Activated CD8-positive, alpha-beta T cell treated with anti-CD3 and anti-CD28 coated beads, Interleukin-2, amount 10 ng/mL, durations not matched to agents 7 days and 5 days (primary cell): ENCODE results near the gene RSPO1. TPM values are rescaled to one million over a fixed set of nuclear protein-coding genes. Genes with fewer than 3 reads are reported as not detected.
"Not testable (repeated sequence)": the region's sequence is repeated elsewhere in the genome, so short reads cannot be mapped to it uniquely, and the experiment has no call there.

ENCODE experiments used
- ATAC-seq: fragments of 150-1000 bp; cut with Tn5 transposase; one replicate; pipeline ENCODE4 v1.10.0; 2021; ENCODE audit warnings: moderate library complexity
- CTCF ChIA-PET: fragments of 350-600 bp; sonication (Branson Sonifier 250); formaldehyde crosslinking; loops from one replicate; lab custom pipeline; 2021; ENCODE audit warnings: antibody characterized with exemption; lab: Charles Lee
- POLR2A ChIA-PET: fragments of 350-600 bp; sonication (Branson Sonifier 250); formaldehyde crosslinking; loops from one replicate; lab custom pipeline; 2021; ENCODE audit warnings: antibody characterized with exemption; lab: Charles Lee
- DNase-seq: peaks from one replicate; pipeline ENCODE4 v3.0.0-alpha.2; 2020
- H3K27ac Mint-ChIP-seq: one replicate; pipeline ENCODE4 v1.8.0; 2021; ENCODE audit warnings: mild to moderate bottlenecking, mixed read lengths
- H3K27me3 Mint-ChIP-seq: one replicate; pipeline ENCODE4 v1.8.0; 2021; ENCODE audit warnings: low read depth, mixed read lengths
- H3K36me3 Mint-ChIP-seq: one replicate; pipeline ENCODE4 v1.8.0; 2021; ENCODE audit warnings: low read depth, mixed read lengths
- H3K4me1 Mint-ChIP-seq: one replicate; pipeline ENCODE4 v1.8.0; 2021; ENCODE audit warnings: low read depth, mixed read lengths
- H3K4me3 Mint-ChIP-seq: one replicate; pipeline ENCODE4 v1.8.0; 2021; ENCODE audit warnings: mild to moderate bottlenecking, mixed read lengths
- H3K9me3 Mint-ChIP-seq: one replicate; pipeline ENCODE4 v1.8.0; 2022; ENCODE audit warnings: mixed read lengths; ENCODE audit not compliant: insufficient read depth
- total RNA-seq, 2 experiments: library from RNA; stranded (reverse); gene quantifications; one replicate each; pipeline ENCODE4 v1.2.3, GENCODE V29; 2021

RSPO1 gene
- total RNA-seq, 2 experiments from 2014 or later: not detected

DNA sequence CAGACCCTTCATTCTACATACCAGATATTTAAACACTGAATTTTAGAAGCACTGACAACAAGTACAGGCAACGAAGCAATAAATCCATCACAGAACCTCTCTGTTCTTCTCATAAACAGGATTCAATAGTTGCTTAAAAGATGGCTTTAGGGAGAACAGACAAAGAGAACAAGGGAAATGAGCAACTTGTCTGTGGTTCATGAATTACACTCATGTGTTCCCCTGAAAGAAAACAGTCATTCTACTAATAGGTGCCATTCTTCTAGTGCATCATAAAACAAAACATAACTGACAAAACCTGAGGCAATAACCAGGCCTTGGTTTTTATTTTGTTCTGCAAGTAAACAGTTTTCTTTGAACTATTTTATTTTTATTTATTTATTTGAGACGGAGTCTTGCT is 45.8 kb downstream of the RSPO1 start:
- ChIA-PET CTCF (interaction anchor here (1.2 to 1.4 kb wide), 2 partner anchors 12 to 15 kb away, joined by 3 to 4 read pairs; no protein-coding TSS in a partner anchor), POLR2A (no interaction called here)
- no peaks in the 10 kb centered on the region for H3K9me3 Mint-ChIP-seq
- H3K4me3 Mint-ChIP-seq: no peak overlapping the region
- peaks cover 18% of the 10 kb centered on the region for H3K4me1 Mint-ChIP-seq
- peaks cover 58% of the 10 kb centered on the region for H3K36me3 Mint-ChIP-seq
- H3K27me3 Mint-ChIP-seq: no peaks in the 10 kb centered on the region
- H3K27ac Mint-ChIP-seq: no peak overlapping the region
- no peak for ATAC-seq
- DNase-seq: no peak

GRCh38 chr1:37584544-37584943 is 50.1 kb downstream of the RSPO1 start:
- ATAC-seq, H3K4me3 Mint-ChIP-seq, H3K27ac Mint-ChIP-seq, H3K27me3 Mint-ChIP-seq, H3K9me3 Mint-ChIP-seq, POLR2A ChIA-PET, H3K4me1 Mint-ChIP-seq, DNase-seq: not testable (repeated sequence)
- CTCF ChIA-PET: interaction anchor here (1.3 kb wide), 2 partner anchors 70 to 97 kb away, joined by 3 read pairs; partner anchors contain the start of gene MEAF6
- peaks cover 57% of the 10 kb centered on the region for H3K36me3 Mint-ChIP-seq

DNA sequence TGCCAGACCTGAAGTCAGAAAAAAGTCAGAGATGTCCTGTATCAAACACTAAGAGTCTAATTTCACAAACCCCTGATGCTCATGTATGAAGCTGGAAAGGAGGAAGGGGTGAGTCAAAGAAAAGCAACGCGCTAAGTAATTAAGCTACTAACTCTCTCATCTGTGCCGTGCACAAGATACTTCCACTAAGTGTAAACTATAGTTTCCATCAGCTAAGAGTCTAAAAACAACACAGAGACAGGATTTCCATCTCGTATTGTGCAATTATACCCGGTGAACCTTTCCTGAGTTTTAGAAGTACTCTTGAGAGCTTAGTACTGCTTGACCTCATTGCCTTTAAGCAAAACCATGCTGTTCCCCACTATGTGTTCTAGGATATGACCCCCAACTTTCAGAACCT is 59.0 kb downstream of the RSPO1 start:
- Mint-ChIP-seq H3K27me3 (no peaks in the 10 kb centered on the region), H3K9me3 (no peaks in the 10 kb centered on the region), H3K27ac (no peak overlapping the region), H3K4me1 (peaks cover 54% of the 10 kb centered on the region), H3K4me3 (no peak overlapping the region), H3K36me3 (peaks cover 82% of the 10 kb centered on the region)
- DNase-seq (no peak), ATAC-seq (no peak)
- CTCF ChIA-PET: interaction anchor here (0.9 to 1.3 kb wide), 3 partner anchors 8 to 121 kb away, joined by 3 to 5 read pairs (median 3); no protein-coding TSS in a partner anchor
- POLR2A ChIA-PET: no interaction called here

DNA sequence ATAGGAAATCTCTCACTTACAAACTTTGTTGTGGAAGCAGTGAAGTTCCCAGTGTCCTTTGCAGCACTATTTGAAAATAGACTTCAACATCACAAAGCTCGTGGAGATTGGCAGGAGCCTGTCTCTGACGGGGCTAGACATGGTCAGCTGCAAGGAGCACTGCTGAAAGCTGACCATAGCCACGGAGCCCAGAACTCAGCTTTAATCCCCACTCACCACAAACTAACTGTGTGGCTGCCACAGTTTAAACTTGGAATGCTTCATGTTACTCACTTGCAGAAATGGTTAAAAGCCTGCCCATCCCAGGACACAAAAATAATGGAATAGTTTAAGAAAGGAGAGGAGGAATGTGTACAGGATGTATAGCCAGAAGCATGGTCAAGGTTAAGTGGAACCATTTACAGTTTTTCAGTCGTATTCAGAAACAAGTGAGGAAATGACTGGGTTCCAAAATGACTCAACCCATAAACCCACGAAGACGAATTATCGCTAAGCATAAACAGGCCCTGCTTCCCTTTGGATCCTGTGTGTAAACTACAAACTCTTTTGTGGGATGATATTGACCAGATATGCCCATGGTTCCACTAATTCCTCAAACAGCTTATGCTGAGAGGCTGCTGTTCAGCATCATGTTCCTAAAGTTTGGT is 59.7 kb downstream of the RSPO1 start:
- peaks cover 57% of the 10 kb centered on the region for H3K4me1 Mint-ChIP-seq
- DNase-seq: no peak
- POLR2A ChIA-PET: no interaction called here

GRCh38 chr1:37570528-37571334 is 64.0 kb downstream of the RSPO1 start:
- ATAC-seq (no peak), DNase-seq (no peak)
- Mint-ChIP-seq H3K4me3 (peak overlapping the region; percentile 2), H3K27me3 (no peaks in the 10 kb centered on the region), H3K9me3 (no peaks in the 10 kb centered on the region), H3K36me3 (peaks cover 90% of the 10 kb centered on the region), H3K4me1 (peaks cover 44% of the 10 kb centered on the region), H3K27ac (peak overlapping the region; percentile 73)
- ChIA-PET POLR2A (interaction anchor here (1.0 kb wide), 1 partner anchor 25 kb away, joined by 5 read pairs; the partner anchor contains the start of gene GNL2), CTCF (interaction anchor here (1.5 to 1.6 kb wide), 2 partner anchors 8 to 111 kb away, joined by 5 read pairs; no protein-coding TSS in a partner anchor)

More for the DNA sequence above, 59.7 kb downstream of the RSPO1 start:
- Mint-ChIP-seq H3K36me3 (peaks cover 80% of the 10 kb centered on the region), H3K27me3 (no peaks in the 10 kb centered on the region), H3K27ac (no peak overlapping the region), H3K9me3 (no peaks in the 10 kb centered on the region), H3K4me3 (peak overlapping the region; percentile 1)
- peak; percentile 42 for ATAC-seq
- CTCF ChIA-PET: interaction anchor here (0.9 to 1.3 kb wide), 3 partner anchors 9 to 120 kb away, joined by 3 to 5 read pairs (median 3); no protein-coding TSS in a partner anchor

DNA sequence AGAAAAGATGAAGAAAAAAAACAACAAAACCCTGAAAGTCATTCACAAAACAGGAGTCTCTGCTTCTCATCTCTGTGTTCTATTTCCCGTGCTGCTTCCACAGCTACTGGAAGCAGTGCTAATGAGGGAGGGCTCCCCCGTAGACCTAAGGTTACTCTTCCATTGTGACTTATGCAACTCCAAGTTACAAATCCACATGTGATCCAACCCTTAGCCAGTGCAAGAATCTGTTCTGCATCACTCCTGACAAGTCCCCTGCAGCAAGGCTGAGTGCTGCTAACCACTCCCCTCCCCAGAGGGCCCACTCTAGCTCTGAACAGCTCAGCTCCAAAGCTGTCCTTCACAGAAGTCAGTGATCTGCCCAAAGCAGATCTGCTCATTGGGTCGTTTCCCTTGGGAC is 67.7 kb downstream of the RSPO1 start:
- Mint-ChIP-seq H3K36me3 (peaks cover 69% of the 10 kb centered on the region), H3K4me3 (no peak overlapping the region), H3K9me3 (no peaks in the 10 kb centered on the region), H3K4me1 (peaks cover 16% of the 10 kb centered on the region), H3K27me3 (no peaks in the 10 kb centered on the region), H3K27ac (no peak overlapping the region)
- POLR2A ChIA-PET: no interaction called here
- DNase-seq: no peak
- CTCF ChIA-PET: interaction anchor here (0.8 to 1.1 kb wide), 2 partner anchors 34 to 114 kb away, joined by 3 to 4 read pairs; no protein-coding TSS in a partner anchor
- ATAC-seq: no peak

DNA sequence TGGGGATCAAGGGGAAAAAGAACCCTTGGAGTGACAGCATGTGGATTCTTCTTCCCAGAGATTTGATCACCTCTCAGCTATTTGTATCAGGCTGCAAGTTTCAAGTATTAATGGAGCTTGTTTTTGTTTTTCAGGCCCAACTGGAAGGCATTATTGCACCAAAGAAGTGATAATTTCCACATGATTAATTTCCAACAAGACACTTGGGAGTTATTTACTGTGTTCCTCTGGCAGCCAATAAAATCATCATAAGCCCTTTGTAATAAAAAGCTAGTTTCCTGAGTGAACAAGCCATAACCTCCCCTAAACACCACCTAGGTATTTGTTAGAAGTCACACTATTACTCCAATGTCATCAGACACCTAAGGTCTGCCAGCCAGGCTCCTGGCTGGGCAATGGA is 69.8 kb downstream of the RSPO1 start:
- H3K4me1 Mint-ChIP-seq: no peaks in the 10 kb centered on the region
- CTCF ChIA-PET: interaction anchor here (1.0 to 1.3 kb wide), 3 partner anchors 38 to 117 kb away, joined by 3 to 6 read pairs (median 4); no protein-coding TSS in a partner anchor
- peaks cover 51% of the 10 kb centered on the region for H3K36me3 Mint-ChIP-seq
- H3K27ac Mint-ChIP-seq: peak overlapping the region; percentile 22
- H3K9me3 Mint-ChIP-seq: no peaks in the 10 kb centered on the region
- POLR2A ChIA-PET: no interaction called here
- no peaks in the 10 kb centered on the region for H3K27me3 Mint-ChIP-seq
- no peak for DNase-seq
- no peak overlapping the region for H3K4me3 Mint-ChIP-seq
- no peak for ATAC-seq

DNA sequence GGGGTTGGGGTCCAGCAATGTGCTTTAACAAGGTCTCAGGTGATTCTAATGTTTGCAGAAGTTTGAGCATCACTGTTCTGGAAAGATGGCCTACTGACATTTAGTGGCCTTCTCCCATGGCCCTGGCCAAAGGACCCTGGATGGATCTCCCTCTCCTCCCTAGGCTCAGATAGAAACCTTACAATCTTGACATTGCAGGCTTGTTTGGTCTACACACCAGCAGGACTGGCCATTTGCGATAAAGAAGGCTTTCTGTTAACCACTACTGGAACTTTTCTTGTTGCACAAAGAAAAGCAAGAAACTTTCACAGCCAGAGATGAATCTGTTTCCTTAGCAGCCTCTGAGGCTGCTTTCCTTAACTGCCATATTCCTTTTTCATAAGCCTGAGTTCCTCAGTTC is 71.7 kb downstream of the RSPO1 start:
- DNase-seq (no peak), ATAC-seq (no peak)
- ChIA-PET CTCF (interaction anchor here (0.7 to 1.4 kb wide), 4 partner anchors 8 to 118 kb away, joined by 3 to 8 read pairs (median 5); no protein-coding TSS in a partner anchor), POLR2A (no interaction called here)
- no peaks in the 10 kb centered on the region for H3K4me1 Mint-ChIP-seq
- H3K9me3 Mint-ChIP-seq: no peaks in the 10 kb centered on the region
- peak overlapping the region; percentile 42 for H3K27ac Mint-ChIP-seq
- no peak overlapping the region for H3K4me3 Mint-ChIP-seq
- H3K27me3 Mint-ChIP-seq: no peaks in the 10 kb centered on the region
- H3K36me3 Mint-ChIP-seq: peaks cover 32% of the 10 kb centered on the region

Other genes with a start within 250 kb of the RSPO1 start
- gene ZC3H12A, start 160.3 kb downstream of the RSPO1 start, total RNA-seq: 10 to 100 TPM; 15.1 to 17.8 TPM
- 10 to 100 TPM; 70.8 to 73.0 TPM for gene MEAF6, start 120.1 kb downstream of the RSPO1 start, total RNA-seq
- gene SNIP1, start 80.6 kb downstream of the RSPO1 start, total RNA-seq: 10 to 100 TPM; 24.1 to 27.7 TPM
- not detected for gene DNALI1, start 78.0 kb downstream of the RSPO1 start, total RNA-seq
- 10 to 100 TPM; 50.8 to 54.4 TPM for gene GNL2, start 39.0 kb downstream of the RSPO1 start, total RNA-seq
- 100 to 1,000 TPM in 1 of 2 experiments, 10 to 100 TPM in 1; 97.3 to 102 TPM for gene CDCA8, start 57.6 kb upstream of the RSPO1 start, total RNA-seq
- not detected for gene EPHA10, start 130.2 kb upstream of the RSPO1 start, total RNA-seq
- gene MANEAL, start 159.0 kb upstream of the RSPO1 start, total RNA-seq: 1 to 10 TPM; 1.2 to 2.5 TPM
- gene C1orf122, start 172.9 kb upstream of the RSPO1 start, total RNA-seq: 10 to 100 TPM; 19.1 to 22.2 TPM
- gene YRDC, start 173.3 kb upstream of the RSPO1 start, total RNA-seq: 10 to 100 TPM; 17.1 to 17.3 TPM
- 10 to 100 TPM; 22.4 to 27.7 TPM for gene MTF1, start 224.7 kb upstream of the RSPO1 start, total RNA-seq